GM19035 (cell line): Measurements from ENCODE around the gene CEP95.

Experiments
- ATAC-seq: cut with Tn5 transposase; IDR thresholded peaks from one replicate; pipeline ENCODE4 v1.9.1; 2021; ENCODE audit not compliant: unreplicated experiment

Gene CEP95

DNA sequence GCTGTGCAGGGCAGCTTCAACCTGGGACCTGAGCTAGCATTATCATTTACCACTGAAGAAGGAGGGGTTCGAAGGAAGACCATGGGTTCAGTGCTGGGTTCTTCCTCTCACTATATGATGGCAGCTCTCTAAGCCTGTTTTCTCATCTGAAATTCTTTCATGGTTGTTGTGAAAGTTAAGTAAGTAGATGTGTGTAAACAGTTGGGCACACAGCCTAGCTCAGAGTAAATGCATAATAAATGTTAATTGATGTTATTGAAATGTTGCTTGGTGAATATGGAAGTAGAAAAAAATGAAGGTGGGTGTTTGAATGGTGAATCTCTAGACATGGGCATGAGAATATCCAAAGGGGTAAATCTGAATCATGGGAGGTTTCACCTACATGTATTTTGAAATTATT is 9.1 kb downstream of the CEP95 start:
- no peak for ATAC-seq

DNA sequence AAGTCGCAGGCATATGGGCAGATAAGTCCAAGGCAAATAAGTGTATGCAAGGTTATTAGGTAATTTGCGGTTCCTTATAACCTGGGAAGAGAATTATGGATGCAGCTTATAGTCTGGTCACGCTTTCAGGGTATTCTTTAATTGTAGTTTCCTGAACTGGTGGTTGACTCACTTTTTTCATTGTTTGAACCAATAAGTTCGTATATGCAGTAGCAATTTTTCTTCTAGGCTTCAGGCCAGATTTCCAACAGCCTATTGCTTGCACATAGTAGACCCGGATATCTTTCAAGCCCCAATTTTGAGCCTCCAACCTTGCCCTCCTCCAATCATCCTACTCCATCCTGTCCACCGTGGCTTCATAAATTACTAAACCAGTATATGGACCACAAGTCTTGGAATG is 12.8 kb downstream of the CEP95 start:
- ATAC-seq: no peak

DNA sequence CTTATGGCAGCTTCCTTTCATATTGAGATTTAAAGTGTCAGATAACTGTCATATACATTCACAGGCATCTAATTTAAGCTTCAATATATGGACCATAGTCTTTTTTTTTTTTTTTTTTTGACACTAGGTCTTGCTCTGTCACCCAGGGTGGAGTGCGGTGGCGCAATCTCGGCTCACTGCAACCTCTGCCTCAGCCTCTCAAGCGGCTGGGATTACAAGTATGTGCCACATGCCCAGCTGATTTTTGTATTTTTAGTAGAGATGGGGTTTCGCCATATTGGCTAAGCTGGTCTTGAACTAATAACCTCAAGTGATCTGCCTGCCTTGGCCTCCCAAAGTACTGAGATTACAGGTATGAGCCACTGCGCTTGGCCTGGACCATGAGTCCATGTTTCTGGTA is 13.6 kb downstream of the CEP95 start:
- ATAC-seq: no peak

DNA sequence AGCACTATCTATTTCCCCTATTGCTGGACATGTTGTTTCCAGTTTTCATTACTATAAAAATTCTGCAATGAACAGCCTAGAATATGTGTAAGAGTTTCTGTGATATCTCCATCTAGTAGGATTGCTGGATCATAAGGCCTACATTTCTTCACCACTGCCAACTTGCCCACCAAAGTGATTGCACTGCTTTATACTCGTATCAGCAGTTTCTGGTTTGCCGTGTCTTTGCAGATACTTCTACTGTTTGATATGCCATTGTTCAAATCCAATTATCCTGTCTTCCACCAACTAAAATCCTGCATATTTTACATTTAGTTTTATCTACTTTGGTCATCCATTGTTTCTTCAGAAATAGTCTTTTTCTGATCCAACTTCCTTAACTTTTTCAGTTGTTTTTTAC is 21.1 kb downstream of the CEP95 start:
- no peak for ATAC-seq

DNA sequence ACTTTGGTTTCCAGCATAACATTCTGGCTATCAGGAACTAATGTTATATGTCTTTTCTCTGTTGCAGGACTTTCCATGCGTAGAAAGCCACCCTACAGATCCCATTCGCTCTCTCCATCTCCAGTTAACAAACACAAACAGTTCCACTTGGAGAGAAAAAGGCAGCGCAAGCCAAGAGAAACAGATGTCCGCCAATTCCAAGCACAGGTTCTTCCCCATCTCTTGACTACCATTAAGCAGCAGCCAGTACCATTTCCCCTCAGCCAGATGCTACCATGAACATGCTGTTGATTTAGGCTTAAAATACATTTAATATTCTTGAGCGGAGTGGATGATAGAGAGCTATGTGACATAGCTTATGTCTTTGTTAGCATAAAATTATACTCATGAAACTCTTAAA is 22.4 kb downstream of the CEP95 start:
- no peak for ATAC-seq

DNA sequence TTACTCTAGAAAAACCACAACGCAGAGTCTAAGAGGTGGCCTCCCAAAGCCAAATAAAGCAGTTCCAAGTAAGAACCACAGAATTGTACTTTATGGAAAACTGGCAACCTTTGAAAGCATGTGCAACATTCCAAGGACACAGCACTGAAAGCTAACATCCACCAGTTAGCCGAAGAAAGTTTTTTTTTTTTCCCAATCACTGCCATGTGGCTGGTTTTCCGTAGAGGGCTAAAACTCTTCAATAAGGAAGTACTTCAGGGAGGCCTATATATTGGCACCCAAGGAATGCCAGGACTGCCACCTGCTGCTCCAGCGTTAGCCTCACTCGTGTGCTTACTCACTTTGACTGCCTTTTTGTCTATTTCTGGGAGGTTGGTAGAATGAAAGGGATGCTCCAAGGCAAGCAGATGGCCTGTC is 25.2 kb downstream of the CEP95 start:
- no peak for ATAC-seq

DNA sequence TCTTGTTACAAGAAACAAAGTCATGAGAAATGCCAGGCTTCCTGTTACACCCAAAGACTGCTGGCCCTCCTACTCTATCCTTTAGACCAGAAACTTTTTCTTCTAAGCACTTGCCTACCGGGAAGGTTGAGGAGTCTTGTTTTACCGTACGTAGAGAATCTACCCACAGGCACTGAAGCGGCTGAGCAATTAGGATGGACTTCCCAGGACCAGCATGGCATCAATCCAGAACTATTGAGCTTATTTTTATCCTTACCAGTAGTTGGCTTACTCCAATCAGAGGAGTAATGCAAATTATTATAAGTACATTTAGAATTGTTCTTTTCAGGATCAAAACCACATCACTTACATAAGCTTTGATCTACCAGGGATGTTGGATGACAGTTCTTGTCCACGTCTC is 25.6 kb downstream of the CEP95 start:
- no peak for ATAC-seq

DNA sequence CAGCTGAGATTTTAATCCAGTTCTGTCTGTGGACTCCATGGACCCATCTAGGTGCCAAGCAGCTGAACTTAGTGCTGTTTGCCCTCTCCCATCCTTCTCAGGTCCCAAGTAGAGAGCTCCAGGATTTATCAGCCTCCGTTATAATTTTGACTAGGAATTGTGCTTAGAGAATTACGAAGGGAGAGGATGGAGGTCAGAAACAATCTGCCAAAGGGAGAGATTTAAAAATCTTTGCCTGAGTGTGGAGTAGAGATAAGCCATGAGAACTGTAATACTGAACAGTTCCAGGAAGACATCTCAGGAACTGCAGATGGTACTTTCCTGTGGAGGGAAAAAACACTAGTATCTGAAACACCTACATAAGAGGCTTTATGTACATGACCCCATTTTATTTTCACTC is 27.0 kb downstream of the CEP95 start:
- ATAC-seq: no peak

DNA sequence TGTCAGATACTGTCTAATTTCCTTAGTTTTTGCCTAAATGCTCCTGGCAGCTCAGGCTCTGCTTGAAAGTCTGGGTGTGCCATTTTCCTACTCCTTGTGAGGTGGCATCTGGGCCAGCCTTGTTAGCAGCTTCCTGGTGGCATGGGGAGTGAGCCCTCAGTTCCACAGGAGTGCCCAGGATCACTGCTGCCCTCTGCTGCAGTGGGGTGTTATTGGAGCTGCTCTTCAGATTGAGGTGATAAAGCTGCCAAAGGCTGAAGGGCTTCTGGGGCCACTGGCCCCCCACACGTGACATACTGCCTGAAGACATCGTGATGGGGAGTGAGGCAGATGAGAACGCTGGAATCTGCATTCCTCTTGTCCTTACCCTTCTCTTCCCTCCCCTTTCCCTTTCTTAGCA is 27.4 kb downstream of the CEP95 start:
- no peak for ATAC-seq

DNA sequence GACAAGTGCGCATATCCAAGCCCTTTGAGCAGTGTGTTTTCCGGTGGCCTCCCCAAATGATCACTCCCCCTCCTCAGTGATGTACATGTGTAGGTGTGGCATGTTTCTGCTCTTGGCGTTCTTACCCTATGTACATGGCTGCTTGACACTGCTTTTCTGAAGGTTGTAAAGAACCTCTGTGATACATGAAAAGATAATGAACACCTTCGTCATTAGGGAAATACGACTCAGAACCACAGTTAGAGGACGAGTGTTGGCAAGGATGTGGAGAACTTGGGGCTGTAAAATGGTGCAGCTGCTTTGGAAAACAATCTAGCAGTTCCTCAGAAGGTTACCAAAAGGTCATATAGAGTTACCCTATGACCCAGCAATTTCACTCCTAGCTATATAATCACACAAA is 28.6 kb downstream of the CEP95 start:
- no peak for ATAC-seq

DNA sequence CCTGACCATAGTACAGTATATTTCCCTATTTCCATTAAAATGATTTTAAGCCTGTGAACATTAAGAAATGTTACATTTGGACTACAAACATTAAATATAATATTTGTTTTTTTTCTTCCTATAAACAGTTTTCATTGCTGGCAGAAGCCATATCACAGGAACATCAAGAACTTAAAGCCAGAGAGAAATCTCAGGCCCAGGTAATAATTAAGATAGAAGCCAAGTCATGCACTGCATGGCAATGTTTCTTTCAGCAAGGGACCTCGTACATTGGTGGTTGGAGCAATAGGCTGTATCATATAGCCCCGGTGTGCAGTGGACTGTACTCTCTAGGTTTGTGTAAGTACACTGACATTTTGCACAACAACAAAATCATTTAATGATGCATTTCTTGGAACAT is 30.1 kb downstream of the CEP95 start:
- no peak for ATAC-seq

DNA sequence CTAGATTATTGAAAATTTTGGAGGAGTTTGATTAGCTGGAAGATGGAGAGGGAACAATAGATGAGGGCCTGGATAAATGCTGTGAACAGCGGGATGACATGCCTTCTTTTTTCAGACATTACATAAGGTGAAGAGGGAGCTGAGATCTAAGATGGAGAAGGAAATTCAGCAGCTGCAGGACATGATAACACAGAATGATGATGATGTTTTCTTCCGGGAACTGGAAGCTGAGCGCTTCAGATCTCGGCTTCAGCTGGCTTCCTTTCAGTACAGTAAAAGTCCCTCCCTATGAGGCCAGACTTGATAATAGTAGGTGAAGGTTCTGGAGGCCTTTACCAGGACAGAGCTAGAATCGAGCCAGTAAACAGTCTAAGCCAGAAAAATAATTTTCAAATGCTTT is 30.7 kb downstream of the CEP95 start:
- ATAC-seq: no peak

DNA sequence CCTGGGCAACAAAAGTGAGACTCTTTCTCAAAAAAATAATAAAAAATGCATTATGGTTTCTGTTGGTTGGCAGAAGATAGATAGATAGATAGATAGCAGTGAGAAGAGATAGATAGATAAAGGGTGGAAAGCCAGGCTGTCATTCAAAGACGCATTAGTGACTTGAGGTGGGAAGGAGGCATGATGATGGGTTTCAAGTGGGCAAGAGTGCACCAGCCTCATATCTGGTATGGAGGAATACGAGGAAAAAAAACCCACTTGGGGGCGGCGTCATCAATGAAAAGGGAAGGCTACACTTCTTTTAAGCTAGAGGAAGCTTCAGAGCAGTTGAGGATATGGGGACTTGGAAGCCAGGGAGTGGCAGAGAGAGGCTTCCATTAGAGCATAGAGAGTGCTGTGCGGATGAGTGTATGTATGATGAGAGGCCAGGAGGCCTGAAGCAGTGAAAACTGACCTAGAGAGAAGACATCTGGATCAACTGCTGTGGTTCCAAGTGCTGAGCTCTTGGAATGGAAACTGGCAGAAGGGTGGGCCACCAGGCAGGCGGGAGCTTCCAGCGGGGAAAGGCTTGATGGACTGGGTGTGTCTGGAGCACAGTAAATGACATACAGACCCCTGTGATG is 31.8 kb downstream of the CEP95 start:
- no peak for ATAC-seq

DNA sequence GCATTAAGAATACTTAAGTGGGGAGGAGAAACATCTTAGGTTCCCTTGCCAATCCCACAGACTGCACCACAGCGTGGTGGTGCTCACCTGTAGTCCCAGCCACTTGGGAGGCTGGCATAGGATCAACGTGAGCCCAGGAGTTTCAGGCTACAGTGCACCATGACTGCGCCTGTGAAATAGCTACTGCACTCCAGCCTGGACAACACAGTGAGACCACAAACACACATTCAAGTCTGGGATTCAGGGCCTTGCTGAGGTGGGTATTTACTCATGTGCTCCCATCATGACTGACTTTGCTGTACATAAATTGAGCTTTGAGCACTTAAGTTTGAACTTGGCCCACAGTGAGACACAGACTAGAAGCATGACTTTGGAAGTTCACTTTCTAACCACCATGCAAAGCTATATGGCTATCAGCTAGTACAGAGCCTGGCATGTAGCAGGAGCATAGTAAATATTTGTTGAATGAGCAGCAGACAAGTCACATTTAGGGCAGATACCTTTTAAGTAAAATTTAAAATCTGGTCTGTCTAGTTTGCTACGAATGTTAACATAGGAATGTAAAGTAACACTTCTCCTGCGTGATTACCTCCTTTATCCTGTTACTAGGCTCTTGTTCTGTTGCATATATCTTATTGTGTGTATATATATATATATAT is 33.5 kb downstream of the CEP95 start:
- no peak for ATAC-seq

DNA sequence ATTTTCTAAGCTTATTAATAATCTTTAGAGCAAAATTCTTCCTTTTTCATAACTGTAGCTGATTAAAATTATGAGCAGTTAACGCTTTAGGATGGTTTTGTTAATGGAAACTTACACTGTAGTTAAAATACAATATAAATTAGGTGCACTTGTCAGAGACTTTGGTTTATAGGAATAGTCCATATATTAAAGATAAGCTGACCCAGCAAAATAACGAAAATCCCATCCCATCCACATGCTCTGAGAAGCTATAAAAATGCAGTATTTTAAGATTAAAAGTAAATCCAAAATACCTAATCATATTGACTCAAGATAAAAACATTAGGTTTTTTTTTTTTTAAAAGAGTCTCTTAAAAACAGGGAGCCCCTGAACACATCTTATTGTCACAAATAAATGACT is 38.0 kb downstream of the CEP95 start:
- no peak for ATAC-seq

DNA sequence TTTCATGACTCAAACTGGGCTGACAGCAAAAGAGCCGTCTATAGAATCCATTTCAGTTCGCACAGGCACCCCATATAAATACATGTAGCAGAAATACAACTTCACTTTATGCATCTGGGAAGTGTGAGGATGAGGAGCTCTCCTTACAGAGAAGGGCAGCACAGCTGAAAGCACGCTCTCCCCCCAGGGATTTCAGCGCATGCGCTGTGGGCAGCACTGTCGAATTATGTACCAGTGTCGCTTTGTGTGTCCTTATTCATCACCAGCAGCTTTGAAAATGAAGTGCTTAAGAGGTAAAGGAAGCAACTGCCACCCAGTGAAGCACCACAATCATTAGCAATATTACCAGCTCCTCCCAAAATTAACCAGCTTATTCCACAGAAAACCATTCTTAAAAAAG is 39.9 kb downstream of the CEP95 start:
- no peak for ATAC-seq

DNA sequence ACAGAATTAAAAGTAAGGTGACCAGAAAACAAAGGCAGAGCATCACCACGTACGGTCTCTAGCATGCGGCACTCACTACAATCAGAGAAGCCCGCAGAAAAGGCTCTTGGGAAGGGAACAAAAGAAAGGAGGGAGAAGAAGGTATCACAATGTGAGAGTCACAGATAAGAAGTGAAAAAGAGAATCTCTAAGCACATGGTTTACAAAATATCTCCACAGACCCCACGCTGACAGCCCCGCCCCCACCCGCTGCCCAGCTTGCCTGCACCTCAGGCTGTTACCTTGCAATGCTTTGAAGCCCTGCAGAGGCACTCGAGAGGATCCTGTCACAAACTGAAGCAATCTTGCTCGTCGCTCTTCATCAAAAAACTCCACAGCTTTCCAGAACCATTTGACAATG is 40.5 kb downstream of the CEP95 start:
- ATAC-seq: no peak

DNA sequence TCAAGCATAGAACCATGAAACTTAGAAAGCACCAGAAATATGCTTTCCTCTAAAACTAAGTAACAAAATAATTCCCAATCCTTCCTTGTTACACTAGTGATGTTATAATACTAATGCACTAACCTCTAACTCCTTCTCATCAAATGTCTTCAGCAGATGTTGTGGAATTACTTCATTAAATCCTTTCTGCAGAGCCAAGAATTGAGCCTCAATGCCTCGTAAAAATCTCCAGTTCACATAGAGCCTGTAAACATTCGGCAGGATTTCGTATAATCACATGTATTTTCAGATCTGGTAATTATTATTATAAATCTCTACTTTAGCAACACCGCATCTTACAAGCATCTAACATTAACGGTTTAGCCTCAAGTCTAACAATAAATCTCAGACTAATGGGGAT is 44.7 kb downstream of the CEP95 start:
- no peak for ATAC-seq

DNA sequence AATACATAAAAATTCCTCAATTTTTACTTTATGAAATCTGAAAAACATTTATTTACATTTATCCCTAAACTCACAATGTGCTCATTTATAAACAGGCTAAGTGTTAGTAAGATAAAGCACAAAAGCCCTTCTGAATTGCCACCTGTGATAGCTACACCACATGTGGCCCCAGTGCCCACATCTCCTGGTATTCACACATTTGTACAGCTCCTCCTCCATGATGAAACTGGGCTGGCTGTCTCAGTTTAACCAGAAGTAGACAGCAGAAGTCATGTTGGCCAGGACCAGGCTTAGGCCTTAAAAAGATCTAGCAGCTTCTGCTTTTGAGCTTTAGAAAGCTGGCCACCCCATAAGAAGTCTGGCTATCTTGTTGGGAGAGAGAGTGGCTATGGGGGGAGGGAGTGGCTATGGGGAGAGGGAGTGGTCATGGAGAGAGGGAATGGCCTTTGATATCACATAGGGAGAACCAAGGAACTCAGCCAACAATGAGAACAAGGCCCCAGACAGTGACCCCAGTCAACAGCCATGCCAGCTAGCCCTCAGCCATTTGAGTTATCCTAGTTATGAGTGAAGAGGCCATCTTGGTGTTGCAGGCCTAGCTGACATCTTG is 47.4 kb downstream of the CEP95 start:
- no peak for ATAC-seq

DNA sequence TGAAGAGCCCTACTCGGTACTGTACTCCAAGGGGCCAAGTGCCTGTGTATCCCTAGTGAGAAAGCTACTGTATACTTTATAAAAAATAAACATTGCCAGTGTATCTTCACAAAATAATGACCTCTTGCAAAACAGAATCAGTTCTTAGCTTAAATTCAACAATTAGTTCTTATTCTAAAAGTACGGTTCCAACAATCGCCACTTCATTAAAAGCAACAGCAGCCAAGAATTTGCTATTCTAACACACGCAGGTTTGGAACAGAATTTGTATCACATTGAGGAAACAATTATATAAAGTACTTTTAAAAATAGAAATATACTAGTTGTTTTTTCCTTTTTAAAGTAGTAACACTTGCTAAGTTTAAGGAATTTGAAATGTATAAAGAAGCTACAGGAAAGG is 48.5 kb downstream of the CEP95 start:
- no peak for ATAC-seq

DNA sequence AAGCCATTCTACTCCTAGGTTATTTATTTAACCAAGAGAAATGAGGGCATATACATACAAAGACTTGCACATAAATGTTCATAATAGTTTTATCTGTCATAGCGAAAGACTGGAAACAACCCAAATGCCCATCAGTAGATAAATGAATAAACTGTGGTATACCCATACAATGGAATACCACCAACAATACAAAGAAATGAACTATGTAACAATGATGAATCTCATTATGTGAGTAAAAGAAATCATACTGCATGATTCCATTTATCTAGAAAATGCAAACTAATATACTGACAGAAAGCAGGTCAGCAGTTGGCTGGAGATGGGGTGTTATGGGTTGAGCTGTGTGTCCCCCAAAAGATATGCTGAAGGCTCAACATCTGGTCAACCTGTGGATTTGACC is 57.3 kb downstream of the CEP95 start:
- no peak for ATAC-seq

DNA sequence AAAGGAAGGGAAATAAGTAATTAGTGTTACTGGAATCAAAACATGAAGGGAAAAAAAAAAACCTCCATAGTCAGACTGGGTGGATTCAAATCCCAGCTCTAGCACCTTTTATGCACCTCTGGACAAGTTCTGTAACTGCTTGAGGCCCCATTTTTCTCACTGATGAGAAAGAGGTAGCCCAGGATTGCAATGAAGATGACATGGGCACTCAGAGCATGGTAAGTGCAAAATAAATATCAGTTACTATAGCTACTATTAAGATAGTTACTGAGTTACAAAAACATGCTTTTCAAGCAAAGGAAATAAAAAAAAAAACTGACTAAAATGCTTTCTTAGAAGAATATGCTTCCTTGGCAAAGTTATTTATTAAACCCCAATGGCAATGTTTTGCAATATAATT is 58.8 kb downstream of the CEP95 start:
- no peak for ATAC-seq

DNA sequence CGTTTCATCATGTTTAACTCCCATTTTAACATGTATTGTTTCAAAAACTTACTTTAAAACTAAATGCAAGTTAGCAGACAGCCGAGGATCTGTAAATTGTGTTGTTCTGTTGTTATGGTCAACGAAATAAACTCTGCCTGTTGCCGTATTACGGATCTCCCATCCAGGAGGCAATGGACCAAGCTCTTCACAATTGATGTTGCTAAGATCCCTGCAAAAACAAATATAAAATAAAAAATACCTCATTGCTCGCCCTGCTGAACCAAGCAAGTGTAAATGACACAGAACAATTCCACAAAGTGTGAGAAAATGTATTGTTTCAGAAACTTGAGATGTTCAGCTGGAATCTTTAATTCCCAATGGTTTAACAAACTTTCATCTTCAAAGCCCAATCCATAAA is 65.0 kb downstream of the CEP95 start:
- no peak for ATAC-seq
